ENCODE data around the gene UBL3. TPM values are rescaled to one million over a fixed set of nuclear protein-coding genes. Genes with fewer than 3 reads are reported as not detected.
A peak's percentile ranks its signal among the peaks of the same experiment; 100 is the strongest.

Gene UBL3
- total RNA-seq, 1 donor from 2014 or later: 17.9 TPM

DNA sequence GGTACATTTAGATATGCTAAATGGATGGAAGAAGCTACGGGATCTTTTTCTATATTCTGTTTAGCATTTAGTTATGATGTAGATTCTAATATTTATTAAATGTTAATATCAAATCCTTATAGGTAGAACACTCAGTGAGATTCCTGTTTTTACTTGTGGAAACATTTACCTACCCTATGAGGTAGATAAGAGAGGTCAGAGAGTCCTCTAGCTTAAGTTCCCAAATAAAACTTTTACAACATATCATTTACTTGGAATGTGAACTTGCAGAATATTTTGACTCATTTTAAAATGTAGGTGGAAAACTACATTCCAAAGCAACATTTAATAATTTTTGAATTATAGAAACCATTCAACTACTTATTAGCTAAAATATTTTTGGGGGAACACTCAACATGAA lies 63.7 kb downstream of the UBL3 start:
- intact Hi-C loops (cut with micrococcal nuclease): no loop called here
- peaks cover 34% of the 10 kb centered on the region for H3K4me1 Mint-ChIP-seq
- CTCF ChIA-PET: interaction anchor here (2.0 kb wide), 1 partner anchor 15 kb away, joined by 6 read pairs; no protein-coding TSS in a partner anchor

DNA sequence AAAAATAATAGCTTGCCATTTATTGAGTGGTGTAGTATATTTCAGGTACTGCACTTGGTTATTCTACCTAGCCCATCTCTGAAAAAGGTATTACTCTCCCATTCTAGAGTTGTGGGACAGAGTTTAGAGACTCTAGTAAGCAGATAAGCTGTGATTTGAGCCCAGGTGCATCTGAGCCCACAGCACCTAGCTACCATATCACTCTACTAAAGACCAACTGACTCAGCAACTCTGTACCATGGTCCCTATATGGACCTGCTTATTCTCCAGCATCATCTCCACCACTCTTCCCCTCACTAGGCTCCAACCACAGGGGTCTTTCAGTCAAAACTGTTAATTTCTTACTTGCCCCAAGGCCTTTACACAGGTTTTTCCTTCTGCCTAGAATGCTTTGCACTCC lies 64.4 kb downstream of the UBL3 start:
- ChIA-PET POLR2A (no interaction called here), CTCF (interaction anchor here (2.0 kb wide), 1 partner anchor 15 kb away, joined by 6 read pairs; no protein-coding TSS in a partner anchor)
- Mint-ChIP-seq H3K36me3 (ENCODE audit: low read depth) (no peaks in the 10 kb centered on the region), H3K27me3 (no peaks in the 10 kb centered on the region), H3K27ac (no peak overlapping the region), H3K4me1 (peaks cover 30% of the 10 kb centered on the region), H3K9me3 (no peaks in the 10 kb centered on the region), H3K4me3 (no peak overlapping the region)
- DNase-seq (no peak), ATAC-seq (ENCODE audit: low read depth) (no peak)
- intact Hi-C loops (cut with micrococcal nuclease): no loop called here
- TF ChIP-seq CTCF (IDR thresholded peaks at IDR 0.05): no peak

More for the DNA sequence above, 63.7 kb downstream of the UBL3 start:
- no peak for TF ChIP-seq CTCF (IDR thresholded peaks at IDR 0.05)
- no peak overlapping the region for H3K4me3 Mint-ChIP-seq
- DNase-seq (no peak), ATAC-seq (ENCODE audit: low read depth) (no peak)
- POLR2A ChIA-PET: no interaction called here
- H3K36me3 Mint-ChIP-seq (ENCODE audit: low read depth): no peaks in the 10 kb centered on the region
- no peak overlapping the region for H3K27ac Mint-ChIP-seq
- H3K9me3 Mint-ChIP-seq: no peaks in the 10 kb centered on the region
- no peaks in the 10 kb centered on the region for H3K27me3 Mint-ChIP-seq

DNA sequence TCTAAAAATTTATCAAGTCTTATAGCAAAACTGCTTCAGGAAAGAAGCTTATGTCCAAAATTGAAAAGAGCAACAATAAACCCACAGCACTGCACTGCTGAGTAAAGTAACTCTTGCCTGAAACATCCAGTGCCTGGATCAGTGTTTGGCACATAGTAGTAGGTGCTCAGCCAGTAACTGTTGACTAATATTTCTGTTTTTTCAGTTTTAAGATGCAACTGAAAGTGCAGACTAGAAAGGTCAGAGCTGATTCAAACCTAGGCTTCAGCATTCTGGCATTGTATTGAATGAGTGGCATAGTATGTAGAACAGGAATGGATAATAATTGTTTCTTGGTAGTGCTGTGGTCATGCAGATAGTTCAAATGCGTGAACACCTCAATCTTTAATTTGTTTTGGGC lies 67.6 kb downstream of the UBL3 start:
- no peak overlapping the region for H3K27ac Mint-ChIP-seq
- intact Hi-C loops (cut with micrococcal nuclease): no loop called here
- H3K27me3 Mint-ChIP-seq: no peaks in the 10 kb centered on the region
- no peak overlapping the region for H3K4me3 Mint-ChIP-seq
- peaks cover 24% of the 10 kb centered on the region for H3K4me1 Mint-ChIP-seq
- no peak for TF ChIP-seq CTCF (IDR thresholded peaks at IDR 0.05)
- no peaks in the 10 kb centered on the region for H3K9me3 Mint-ChIP-seq
- ChIA-PET CTCF (interaction anchor here (0.8 kb wide), 2 partner anchors 12 to 332 kb away, joined by 3 read pairs; no protein-coding TSS in a partner anchor), POLR2A (no interaction called here)
- ATAC-seq (ENCODE audit: low read depth): no peak
- no peak for DNase-seq
- no peaks in the 10 kb centered on the region for H3K36me3 Mint-ChIP-seq (ENCODE audit: low read depth)

DNA sequence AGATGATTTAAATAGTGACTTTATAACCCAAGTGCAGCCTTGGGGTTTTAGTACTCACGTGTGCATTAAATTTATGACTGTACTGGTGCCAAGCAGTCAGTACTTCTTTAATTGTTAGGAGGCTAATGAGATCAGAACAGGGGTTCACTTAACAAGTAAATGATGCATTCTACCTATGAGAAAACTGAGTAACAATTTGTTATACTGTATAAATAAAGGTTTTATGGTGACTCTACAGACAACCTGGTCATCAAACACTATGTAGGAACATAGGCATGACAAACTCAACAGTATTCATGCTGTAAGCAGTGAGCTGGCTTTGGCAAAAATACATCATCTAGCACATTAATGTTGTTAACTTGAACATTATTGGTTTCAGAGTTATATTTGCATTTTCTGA lies 75.6 kb downstream of the UBL3 start:
- no peak for ATAC-seq (ENCODE audit: low read depth)
- intact Hi-C loops (cut with micrococcal nuclease): loop anchor here (5.0 to 10.0 kb wide), 3 partner anchors 42 to 1270 kb away; no protein-coding TSS in a partner anchor
- H3K4me1 Mint-ChIP-seq: peaks cover 15% of the 10 kb centered on the region
- CTCF ChIA-PET: interaction anchor here (1.2 to 8.2 kb wide), 4 partner anchors 72 to 339 kb away, joined by 3 to 247 read pairs (median 106); no protein-coding TSS in a partner anchor
- no peak overlapping the region for H3K27ac Mint-ChIP-seq
- no peak for TF ChIP-seq CTCF (IDR thresholded peaks at IDR 0.05)
- no peaks in the 10 kb centered on the region for H3K9me3 Mint-ChIP-seq
- H3K4me3 Mint-ChIP-seq: no peak overlapping the region
- POLR2A ChIA-PET: no interaction called here
- no peak for DNase-seq
- peaks cover 18% of the 10 kb centered on the region for H3K36me3 Mint-ChIP-seq (ENCODE audit: low read depth)
- H3K27me3 Mint-ChIP-seq: no peaks in the 10 kb centered on the region

GRCh38 chr13:29771247-29771646 lies 79.2 kb downstream of the UBL3 start:
- Mint-ChIP-seq H3K9me3 (no peaks in the 10 kb centered on the region), H3K36me3 (ENCODE audit: low read depth) (peaks cover 40% of the 10 kb centered on the region)
- peak; percentile 29 for TF ChIP-seq CTCF (IDR thresholded peaks at IDR 0.05)

More at GRCh38 chr13:29771247-29771646, 79.2 kb downstream of the UBL3 start:
- peaks cover 5% of the 10 kb centered on the region for H3K4me1 Mint-ChIP-seq
- ATAC-seq (ENCODE audit: low read depth) (peak; percentile 49), DNase-seq (no peak)
- no peak overlapping the region for H3K27ac Mint-ChIP-seq
- H3K4me3 Mint-ChIP-seq: no peak overlapping the region
- H3K27me3 Mint-ChIP-seq: no peaks in the 10 kb centered on the region
- CTCF ChIA-PET: interaction anchor here (0.6 to 8.2 kb wide), 26 partner anchors 9 to 1273 kb away, joined by 3 to 247 read pairs (median 4); partner anchors contain the start of gene UBL3
- intact Hi-C loops (cut with micrococcal nuclease): loop anchor here (1.0 to 10.0 kb wide), 7 partner anchors 46 to 1274 kb away; no protein-coding TSS in a partner anchor
- POLR2A ChIA-PET: interaction anchor here (1.2 to 1.6 kb wide), 4 partner anchors 78 to 343 kb away, joined by 3 to 11 read pairs (median 6); partner anchors contain the start of gene UBL3

Measured in activated B cell treated with CpG ODN at 0.5 μM for 24 hours (primary cell).